ENCODE results near the gene PAF1. TPM values are rescaled to one million over a fixed set of nuclear protein-coding genes. Genes with fewer than 3 reads are reported as not detected.

The PAF1 gene
- polyA plus RNA-seq, 2 of the 4 experiments (the other 2 are of a cell fraction), result 103 to 110 TPM

DNA sequence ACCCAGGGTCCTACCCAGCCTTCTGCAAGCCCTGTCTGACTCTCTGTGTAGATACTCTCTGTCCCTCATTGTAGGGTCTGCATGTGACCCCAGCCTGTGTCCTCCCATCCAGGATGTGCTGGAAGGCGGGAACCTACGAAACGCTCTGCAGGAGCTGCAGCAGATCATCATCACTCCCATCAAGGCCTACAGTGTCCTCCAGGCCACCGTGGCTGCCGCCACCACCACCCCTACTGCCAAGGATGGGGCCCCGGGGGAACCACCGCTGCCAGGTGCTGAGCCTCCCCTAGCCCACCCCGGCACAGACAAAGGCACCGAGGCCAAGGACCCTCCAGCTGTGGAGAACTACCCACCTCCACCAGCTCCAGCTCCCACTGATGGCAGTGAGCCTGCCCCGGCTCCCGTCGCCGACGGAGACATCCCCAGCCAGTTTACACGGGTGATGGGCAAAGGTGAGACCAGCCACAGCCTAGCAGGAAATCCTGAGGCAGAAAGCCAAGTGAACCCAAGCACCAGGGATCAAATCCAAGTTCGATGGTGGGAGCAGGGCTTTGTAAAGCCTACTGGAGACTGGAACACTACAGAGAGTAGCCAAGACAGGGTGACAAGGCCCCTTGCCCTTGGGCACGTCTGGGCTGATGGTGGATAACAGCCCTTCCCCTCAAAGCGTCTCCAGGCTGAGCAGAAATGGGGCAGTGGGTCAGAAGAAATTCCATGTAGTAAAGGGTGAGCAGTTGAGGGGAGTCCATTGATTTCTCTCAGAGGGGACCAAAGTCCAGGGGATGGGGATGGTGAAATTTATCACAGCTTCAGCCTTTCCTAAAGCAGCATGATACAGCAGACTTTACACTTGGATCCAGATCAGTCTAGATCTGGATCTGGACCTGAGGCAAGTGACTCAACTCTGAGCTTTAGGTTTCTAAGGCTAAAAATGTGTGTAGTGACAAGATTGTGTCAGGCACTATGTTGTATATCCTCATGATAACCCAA is 13.2 kb downstream of the PAF1 start:
- DNase-seq (ENCODE audit: low read depth in 1 of 2, low spot score in 1 of 2) (no peak), ATAC-seq (no peak), FAIRE-seq (no peak)
- WGBS (ENCODE audit: missing lambda C conversion rate), result 89% methylated on average over 18 of the region's 18 CpGs
- H3K4me3 ChIP-seq, result no peak overlapping the region
- no peak overlapping the region for H3K27ac ChIP-seq
- CTCF ChIA-PET, result interaction anchor here (0.7 to 4.3 kb wide), 9 partner anchors 9 to 68 kb away, joined by 3 to 25 read pairs (median 4); partner anchors contain the start of genes MED29, PAF1 and PLEKHG2
- no peaks in the 10 kb centered on the region for H3K9me3 ChIP-seq
- no peak overlapping the region for H3K4me2 ChIP-seq
- TF ChIP-seq PHF8 (IDR thresholded peaks at IDR 0.05; ENCODE audit: borderline replicate concordance, low read depth) (no peak), HOXB13 (CRISPR knock-in tag; IDR thresholded peaks at IDR 0.05; ENCODE audit: low read depth) (no peak), NPAS2 (CRISPR knock-in tag; IDR thresholded peaks at IDR 0.05; ENCODE audit: borderline replicate concordance) (no peak), GATA3 (IDR thresholded peaks at IDR 0.05; ENCODE audit: borderline replicate concordance) (no peak), ESRRA (IDR thresholded peaks at IDR 0.05; ENCODE audit: borderline replicate concordance, low read length) (no peak), HOXA7 (CRISPR knock-in tag; IDR thresholded peaks at IDR 0.05) (no peak), CBX8 (IDR thresholded peaks at IDR 0.05) (no peak), EP300 (IDR thresholded peaks at IDR 0.05) (no peak), NFE2L2 (conservative IDR thresholded peaks at IDR 0.05; ENCODE audit: low read length) (no peak)
- TF ChIP-seq, protein P1, sequence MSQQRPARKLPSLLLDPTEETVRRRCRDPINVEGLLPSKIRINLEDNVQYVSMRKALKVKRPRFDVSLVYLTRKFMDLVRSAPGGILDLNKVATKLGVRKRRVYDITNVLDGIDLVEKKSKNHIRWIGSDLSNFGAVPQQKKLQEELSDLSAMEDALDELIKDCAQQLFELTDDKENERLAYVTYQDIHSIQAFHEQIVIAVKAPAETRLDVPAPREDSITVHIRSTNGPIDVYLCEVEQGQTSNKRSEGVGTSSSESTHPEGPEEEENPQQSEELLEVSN (IDR thresholded peaks at IDR 0.05; ENCODE audit: borderline replicate concordance, low read depth), result no peak
- POLR2A ChIA-PET, result interaction anchor here (2.8 kb wide), 1 partner anchor 13 kb away, joined by 11 read pairs; the partner anchor contains the start of genes MED29 and PAF1
- no peaks in the 10 kb centered on the region for H3K4me1 ChIP-seq

DNA sequence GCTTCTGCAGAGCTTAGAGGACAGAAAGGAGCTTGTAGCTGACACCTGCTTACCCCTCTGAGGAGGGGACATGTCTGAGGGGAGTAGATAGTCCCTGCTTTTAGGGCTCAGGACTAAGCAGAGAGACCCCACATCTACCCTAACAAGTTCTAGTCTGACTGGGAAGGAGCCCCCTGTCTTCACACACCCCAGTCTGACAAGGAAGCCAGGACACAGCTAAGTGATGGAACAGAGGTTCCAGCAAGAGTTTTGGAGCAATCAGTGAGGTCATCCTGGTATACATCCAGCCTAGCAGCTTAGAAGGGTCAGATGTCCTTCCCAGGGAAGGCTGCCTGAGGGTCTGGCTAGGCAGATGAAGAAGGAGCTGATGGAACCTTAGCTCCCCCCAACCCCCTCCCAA is 15.0 kb downstream of the PAF1 start:
- ChIA-PET CTCF (interaction anchor here (0.6 to 1.7 kb wide), 12 partner anchors 9 to 445 kb away, joined by 3 to 12 read pairs (median 4); partner anchors contain the start of genes MRPS12, PAF1, SAMD4B and SARS2), POLR2A (interaction anchor here (1.5 to 2.8 kb wide), 2 partner anchors 15 to 31 kb away, joined by 3 to 11 read pairs; partner anchors contain the start of genes MED29, PAF1 and ZFP36)
- no peak for DNase-seq (ENCODE audit: low read depth in 1 of 2, low spot score in 1 of 2)
- ATAC-seq, result no peak
- Histone ChIP-seq H3K4me3 (no peak overlapping the region), H3K4me1 (no peaks in the 10 kb centered on the region), H3K27ac (no peak overlapping the region), H3K4me2 (no peak overlapping the region), H3K9me3 (no peaks in the 10 kb centered on the region)
- FAIRE-seq, result no peak
- TF ChIP-seq ZFP36 (IDR thresholded peaks at IDR 0.05; ENCODE audit: borderline replicate concordance, partially characterized antibody) (no peak), RAD21 (conservative IDR thresholded peaks at IDR 0.05 in 1 of 2, IDR thresholded peaks at IDR 0.05 in 1 of 2) (no peak), RARB (CRISPR knock-in tag; IDR thresholded peaks at IDR 0.05) (no peak), HOXB13 (CRISPR knock-in tag; IDR thresholded peaks at IDR 0.05; ENCODE audit: low read depth) (no peak), TFCP2L1 (CRISPR knock-in tag; IDR thresholded peaks at IDR 0.05) (no peak), POLR2A (IDR thresholded peaks at IDR 0.05; ENCODE audit: low read length) (no peak), NR3C1 (IDR thresholded peaks at IDR 0.05) (no peak), JUNB (IDR thresholded peaks at IDR 0.05) (no peak), HDAC2 (IDR thresholded peaks at IDR 0.05) (no peak), ZSCAN20 (CRISPR knock-in tag; IDR thresholded peaks at IDR 0.05) (no peak), RCOR1 (IDR thresholded peaks at IDR 0.05; ENCODE audit: low read depth, low read length) (no peak), HEYL (CRISPR knock-in tag; IDR thresholded peaks at IDR 0.05) (no peak), CBX2 (IDR thresholded peaks at IDR 0.05; ENCODE audit: borderline replicate concordance, low read depth) (no peak), PHF8 (IDR thresholded peaks at IDR 0.05; ENCODE audit: borderline replicate concordance, low read depth) (no peak), EHF (CRISPR knock-in tag; IDR thresholded peaks at IDR 0.05) (no peak), HOXB5 (CRISPR knock-in tag; IDR thresholded peaks at IDR 0.05) (no peak)
- TF ChIP-seq, protein P1 (IDR thresholded peaks at IDR 0.05; ENCODE audit: borderline replicate concordance, low read depth), result no peak
- TF ChIP-seq, protein P2, sequence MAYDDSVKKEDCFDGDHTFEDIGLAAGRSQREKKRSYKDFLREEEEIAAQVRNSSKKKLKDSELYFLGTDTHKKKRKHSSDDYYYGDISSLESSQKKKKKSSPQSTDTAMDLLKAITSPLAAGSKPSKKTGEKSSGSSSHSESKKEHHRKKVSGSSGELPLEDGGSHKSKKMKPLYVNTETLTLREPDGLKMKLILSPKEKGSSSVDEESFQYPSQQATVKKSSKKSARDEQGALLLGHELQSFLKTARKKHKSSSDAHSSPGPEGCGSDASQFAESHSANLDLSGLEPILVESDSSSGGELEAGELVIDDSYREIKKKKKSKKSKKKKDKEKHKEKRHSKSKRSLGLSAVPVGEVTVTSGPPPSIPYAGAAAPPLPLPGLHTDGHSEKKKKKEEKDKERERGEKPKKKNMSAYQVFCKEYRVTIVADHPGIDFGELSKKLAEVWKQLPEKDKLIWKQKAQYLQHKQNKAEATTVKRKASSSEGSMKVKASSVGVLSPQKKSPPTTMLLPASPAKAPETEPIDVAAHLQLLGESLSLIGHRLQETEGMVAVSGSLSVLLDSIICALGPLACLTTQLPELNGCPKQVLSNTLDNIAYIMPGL (CRISPR knock-in tag; IDR thresholded peaks at IDR 0.05; ENCODE audit: borderline replicate concordance), result no peak
- TF ChIP-seq, protein P3, sequence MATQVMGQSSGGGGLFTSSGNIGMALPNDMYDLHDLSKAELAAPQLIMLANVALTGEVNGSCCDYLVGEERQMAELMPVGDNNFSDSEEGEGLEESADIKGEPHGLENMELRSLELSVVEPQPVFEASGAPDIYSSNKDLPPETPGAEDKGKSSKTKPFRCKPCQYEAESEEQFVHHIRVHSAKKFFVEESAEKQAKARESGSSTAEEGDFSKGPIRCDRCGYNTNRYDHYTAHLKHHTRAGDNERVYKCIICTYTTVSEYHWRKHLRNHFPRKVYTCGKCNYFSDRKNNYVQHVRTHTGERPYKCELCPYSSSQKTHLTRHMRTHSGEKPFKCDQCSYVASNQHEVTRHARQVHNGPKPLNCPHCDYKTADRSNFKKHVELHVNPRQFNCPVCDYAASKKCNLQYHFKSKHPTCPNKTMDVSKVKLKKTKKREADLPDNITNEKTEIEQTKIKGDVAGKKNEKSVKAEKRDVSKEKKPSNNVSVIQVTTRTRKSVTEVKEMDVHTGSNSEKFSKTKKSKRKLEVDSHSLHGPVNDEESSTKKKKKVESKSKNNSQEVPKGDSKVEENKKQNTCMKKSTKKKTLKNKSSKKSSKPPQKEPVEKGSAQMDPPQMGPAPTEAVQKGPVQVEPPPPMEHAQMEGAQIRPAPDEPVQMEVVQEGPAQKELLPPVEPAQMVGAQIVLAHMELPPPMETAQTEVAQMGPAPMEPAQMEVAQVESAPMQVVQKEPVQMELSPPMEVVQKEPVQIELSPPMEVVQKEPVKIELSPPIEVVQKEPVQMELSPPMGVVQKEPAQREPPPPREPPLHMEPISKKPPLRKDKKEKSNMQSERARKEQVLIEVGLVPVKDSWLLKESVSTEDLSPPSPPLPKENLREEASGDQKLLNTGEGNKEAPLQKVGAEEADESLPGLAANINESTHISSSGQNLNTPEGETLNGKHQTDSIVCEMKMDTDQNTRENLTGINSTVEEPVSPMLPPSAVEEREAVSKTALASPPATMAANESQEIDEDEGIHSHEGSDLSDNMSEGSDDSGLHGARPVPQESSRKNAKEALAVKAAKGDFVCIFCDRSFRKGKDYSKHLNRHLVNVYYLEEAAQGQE (IDR thresholded peaks at IDR 0.05), result no peak
